Thyroid gland (tissue), 4 donors: ENCODE data around the gene SLC45A1. TPM values are rescaled to one million over a fixed set of nuclear protein-coding genes. Genes with fewer than 3 reads are reported as not detected.

Experiments
- DNase-seq, 2 donors: peaks; one replicate each; pipeline ENCODE4 v3.0.0-alpha.2; 2019
- H3K27ac ChIP-seq, 3 donors: fragments of 200-600 bp; sonication (generic); 1 replicate in 2 of 3; 2 replicates in 1 of 3; pipeline ENCODE4 v1.5.1; 2016 to 2019; ENCODE audit warnings: mild to moderate bottlenecking in 1 of 3, moderate library complexity in 1 of 3
- H3K27me3 ChIP-seq: fragments of 200-600 bp; sonication (generic); one replicate; pipeline ENCODE4 v1.5.1; 2019
- H3K36me3 ChIP-seq, 2 donors: fragments of 200-600 bp; sonication (generic); one replicate each; pipeline ENCODE4 v1.5.1; 2016 to 2019
- H3K4me1 ChIP-seq, 2 donors: fragments of 200-600 bp; sonication (generic); one replicate each; pipeline ENCODE4 v1.5.1; 2017 to 2019
- H3K4me3 ChIP-seq, 3 donors: fragments of 200-600 bp; sonication (generic); replicated peaks in 1 of 3; 1 replicate in 2 of 3; 2 replicates in 1 of 3; pipeline ENCODE4 v1.5.1; 2016; ENCODE audit warnings: mild to moderate bottlenecking in 1 of 3
- H3K9me3 ChIP-seq: fragments of 200-600 bp; sonication (generic); one replicate; pipeline ENCODE4 v1.5.1; 2017
- POLR2A ChIP-seq, 2 donors: fragments of 450-650 bp; IDR thresholded peaks; one replicate each; pipeline ENCODE4 v1.6.1; 2017; ENCODE audit warnings: antibody characterized with exemption in 2 of 2, mild to moderate bottlenecking in 2 of 2, moderate library complexity in 1 of 2
- WGBS, 2 donors: methylation state at CpG; one replicate each; pipeline ENCODE4 v1.1.5; 2017; 5-methylcytosine and 5-hydroxymethylcytosine counted together
- intact Hi-C: fragments of 100-400 bp; cut with DNase I; formaldehyde crosslinking; loops from one replicate; pipeline ENCODE4 v1.15.1; 2023
- total RNA-seq, 4 donors: library from RNA; depleted of rRNA; stranded (reverse); fragments of >200 nt; gene quantifications; one replicate each; pipeline ENCODE4 v1.2.3, GENCODE V29; 2016
- TF ChIP-seq, protein P1 (sequence below), 6 experiments: fragments of 200-600 bp in 3 of 6; fragments of 450-650 bp in 3 of 6; sonication (generic) in 3 of 6; IDR thresholded peaks; one replicate each; pipeline ENCODE4 v1.5.1; 2016 to 2019; ENCODE audit warnings: antibody characterized with exemption in 6 of 6, mild to moderate bottlenecking in 2 of 6, inconsistent platforms in 1 of 6, moderate library complexity in 1 of 6

Gene SLC45A1
- total RNA-seq, 4 donors from 2014 or later = 1.6 to 4.8 (median 3.0) TPM

DNA sequence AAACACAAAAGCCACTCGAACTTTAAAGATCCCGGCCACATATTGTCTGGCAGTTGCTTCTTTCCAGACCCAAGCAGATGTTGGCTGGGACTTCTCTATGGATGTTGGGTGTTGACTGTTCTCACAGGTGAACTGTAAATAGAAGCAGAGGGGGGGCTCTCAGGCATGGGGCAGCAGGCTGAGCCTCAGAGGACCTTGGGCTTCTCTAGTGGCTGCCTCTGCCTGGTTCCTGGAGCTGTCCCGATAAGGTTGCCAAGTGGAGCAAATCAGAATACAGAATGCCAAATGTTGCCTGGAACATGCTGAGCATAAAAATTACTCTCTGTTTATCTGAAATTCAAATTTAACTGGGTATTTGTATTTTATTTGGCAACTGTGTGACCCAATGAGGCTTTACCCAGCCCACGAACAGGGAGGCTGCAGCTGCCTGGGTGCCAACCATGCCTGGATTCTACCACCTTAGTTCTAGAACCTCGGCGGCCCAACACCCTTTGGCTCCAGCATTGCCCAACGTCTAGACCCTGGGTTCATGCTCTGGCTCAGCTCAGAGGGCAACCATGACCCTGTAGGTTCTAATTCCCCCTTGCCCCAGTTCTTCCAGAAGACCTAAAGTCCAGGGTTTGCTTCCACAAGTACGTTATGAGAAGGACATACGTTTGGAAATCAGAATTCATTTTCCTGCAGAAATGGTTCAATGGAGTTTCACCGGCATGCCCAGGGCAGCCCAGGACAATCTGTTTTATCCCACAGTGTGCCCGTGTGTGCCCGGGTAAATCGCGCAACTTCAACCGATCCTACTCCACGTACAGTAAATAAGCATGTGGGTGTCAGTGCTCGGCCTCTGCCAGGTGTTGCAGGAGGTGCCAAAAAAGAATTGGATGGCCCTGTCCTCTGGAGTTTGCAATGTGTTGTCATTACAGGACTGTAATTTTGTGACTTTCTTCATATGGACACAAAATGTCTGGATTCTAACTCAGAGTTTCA lies 5.4 kb upstream of the SLC45A1 start:
- intact Hi-C loops = loop anchor here (5.0 kb wide), 1 partner anchor 280 kb away; no protein-coding TSS in a partner anchor
- peak overlapping the region in 2 of 3 donors; percentile 1 to 58 for H3K27ac ChIP-seq

DNA sequence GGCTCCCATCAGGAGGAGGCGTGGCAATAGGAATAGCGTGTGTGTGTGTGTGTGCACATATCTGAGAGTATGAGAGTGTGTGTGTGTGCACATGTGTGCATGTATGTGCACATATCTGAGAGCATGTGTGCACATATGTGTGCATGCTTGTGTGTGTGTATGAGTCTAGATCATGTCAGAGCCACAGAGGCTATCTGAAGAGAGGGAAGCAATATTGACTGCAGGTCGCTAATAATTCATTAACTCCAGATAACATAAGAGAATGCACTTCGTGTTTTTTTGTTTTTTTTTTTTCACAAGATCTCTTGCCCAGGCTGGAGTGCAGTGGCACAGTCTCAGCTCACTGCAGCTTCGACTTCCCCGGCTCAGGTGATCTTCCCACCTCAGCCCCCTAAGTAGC lies 4.7 kb upstream of the SLC45A1 start:
- Histone ChIP-seq H3K4me3 (no peak overlapping the region), H3K9me3 (no peaks in the 10 kb centered on the region), H3K4me1 (peaks cover 7 to 30% of the 10 kb centered on the region in 2 donors), H3K27ac (no peak overlapping the region), H3K27me3 (no peaks in the 10 kb centered on the region), H3K36me3 (no peaks in the 10 kb centered on the region)
- intact Hi-C loops = loop anchor here (5.0 kb wide), 1 partner anchor 281 kb away; no protein-coding TSS in a partner anchor
- WGBS, 2 donors = 78 to 80% methylated on average over 6 of the region's 6 CpGs
- TF ChIP-seq, protein P1, sequence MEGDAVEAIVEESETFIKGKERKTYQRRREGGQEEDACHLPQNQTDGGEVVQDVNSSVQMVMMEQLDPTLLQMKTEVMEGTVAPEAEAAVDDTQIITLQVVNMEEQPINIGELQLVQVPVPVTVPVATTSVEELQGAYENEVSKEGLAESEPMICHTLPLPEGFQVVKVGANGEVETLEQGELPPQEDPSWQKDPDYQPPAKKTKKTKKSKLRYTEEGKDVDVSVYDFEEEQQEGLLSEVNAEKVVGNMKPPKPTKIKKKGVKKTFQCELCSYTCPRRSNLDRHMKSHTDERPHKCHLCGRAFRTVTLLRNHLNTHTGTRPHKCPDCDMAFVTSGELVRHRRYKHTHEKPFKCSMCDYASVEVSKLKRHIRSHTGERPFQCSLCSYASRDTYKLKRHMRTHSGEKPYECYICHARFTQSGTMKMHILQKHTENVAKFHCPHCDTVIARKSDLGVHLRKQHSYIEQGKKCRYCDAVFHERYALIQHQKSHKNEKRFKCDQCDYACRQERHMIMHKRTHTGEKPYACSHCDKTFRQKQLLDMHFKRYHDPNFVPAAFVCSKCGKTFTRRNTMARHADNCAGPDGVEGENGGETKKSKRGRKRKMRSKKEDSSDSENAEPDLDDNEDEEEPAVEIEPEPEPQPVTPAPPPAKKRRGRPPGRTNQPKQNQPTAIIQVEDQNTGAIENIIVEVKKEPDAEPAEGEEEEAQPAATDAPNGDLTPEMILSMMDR (IDR thresholded peaks at IDR 0.05) = no peak
- TF ChIP-seq POLR2A (IDR thresholded peaks at IDR 0.05) = no peak
- no peak for DNase-seq

More for the DNA sequence above, 5.4 kb upstream of the SLC45A1 start:
- WGBS, 2 donors = 84 to 85% methylated on average over 17 of the region's 17 CpGs
- TF ChIP-seq, protein P1 (IDR thresholded peaks at IDR 0.05) = no peak
- TF ChIP-seq POLR2A (IDR thresholded peaks at IDR 0.05) = no peak
- no peak overlapping the region for H3K4me3 ChIP-seq
- no peaks in the 10 kb centered on the region for H3K9me3 ChIP-seq
- DNase-seq = peak in 1 of 2 donors; percentile 31
- peaks cover 4 to 24% of the 10 kb centered on the region in 2 donors for H3K4me1 ChIP-seq
- no peaks in the 10 kb centered on the region for H3K36me3 ChIP-seq
- no peaks in the 10 kb centered on the region for H3K27me3 ChIP-seq

DNA sequence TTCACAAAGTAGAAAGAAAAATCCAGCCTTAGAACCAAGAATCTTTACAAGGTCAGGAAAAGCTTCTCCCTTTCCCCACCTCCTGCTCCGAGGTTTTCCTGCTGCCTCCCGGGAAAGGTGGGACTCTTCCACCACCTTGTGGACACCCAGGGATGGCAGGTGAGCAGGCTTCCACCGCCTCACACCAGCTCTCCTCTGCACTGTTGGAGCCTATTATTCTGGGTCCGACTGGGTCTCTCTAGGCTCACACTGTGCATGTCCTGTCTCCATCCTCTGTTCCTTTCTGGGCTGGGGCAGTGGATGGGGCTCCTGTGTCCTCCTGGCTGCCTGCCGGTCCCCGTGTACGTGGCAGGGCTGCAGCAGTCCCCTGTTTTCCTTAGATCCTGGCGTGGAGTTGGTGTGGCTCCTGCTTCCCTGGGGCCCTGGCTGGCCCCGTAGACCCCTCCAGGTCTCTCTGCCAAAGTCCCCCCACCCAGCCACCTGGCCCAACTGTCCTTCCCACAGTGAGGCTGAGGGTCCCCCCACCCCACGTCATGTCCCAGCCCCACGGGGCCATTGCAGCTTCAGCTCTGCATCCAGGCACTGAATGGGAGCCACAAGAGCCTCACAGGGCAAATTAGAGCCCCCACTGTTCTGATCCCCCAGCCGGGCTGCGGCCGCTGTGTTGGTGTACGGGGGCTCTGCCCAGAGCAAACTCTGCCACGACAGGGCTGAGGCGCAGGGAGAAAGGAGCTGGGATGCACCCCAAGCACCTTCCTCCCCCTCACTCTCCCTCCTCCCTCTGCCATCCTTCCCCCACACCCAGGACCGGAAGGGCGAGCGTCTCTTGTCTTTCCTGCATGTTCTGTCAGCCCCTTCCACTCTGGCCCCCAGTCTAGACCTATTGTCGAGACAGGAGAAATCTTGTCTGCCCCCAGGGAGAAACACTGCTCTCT lies 3.3 kb upstream of the SLC45A1 start:
- Histone ChIP-seq H3K4me3 (no peak overlapping the region), H3K4me1 (peaks cover 9 to 33% of the 10 kb centered on the region in 2 donors), H3K36me3 (no peaks in the 10 kb centered on the region), H3K9me3 (no peaks in the 10 kb centered on the region), H3K27me3 (no peaks in the 10 kb centered on the region), H3K27ac (no peak overlapping the region)
- peak; percentile 81 to 88 for DNase-seq
- intact Hi-C loops = loop anchor here (5.0 kb wide), 2 partner anchors 282 to 332 kb away; no protein-coding TSS in a partner anchor
- WGBS, 2 donors = 37 to 48% methylated on average over 13 to 19 of the region's 21 CpGs
- no peak for TF ChIP-seq POLR2A (IDR thresholded peaks at IDR 0.05)
- TF ChIP-seq, protein P1 (IDR thresholded peaks at IDR 0.05) = peak; percentile 78 to 99 (median 94)

DNA sequence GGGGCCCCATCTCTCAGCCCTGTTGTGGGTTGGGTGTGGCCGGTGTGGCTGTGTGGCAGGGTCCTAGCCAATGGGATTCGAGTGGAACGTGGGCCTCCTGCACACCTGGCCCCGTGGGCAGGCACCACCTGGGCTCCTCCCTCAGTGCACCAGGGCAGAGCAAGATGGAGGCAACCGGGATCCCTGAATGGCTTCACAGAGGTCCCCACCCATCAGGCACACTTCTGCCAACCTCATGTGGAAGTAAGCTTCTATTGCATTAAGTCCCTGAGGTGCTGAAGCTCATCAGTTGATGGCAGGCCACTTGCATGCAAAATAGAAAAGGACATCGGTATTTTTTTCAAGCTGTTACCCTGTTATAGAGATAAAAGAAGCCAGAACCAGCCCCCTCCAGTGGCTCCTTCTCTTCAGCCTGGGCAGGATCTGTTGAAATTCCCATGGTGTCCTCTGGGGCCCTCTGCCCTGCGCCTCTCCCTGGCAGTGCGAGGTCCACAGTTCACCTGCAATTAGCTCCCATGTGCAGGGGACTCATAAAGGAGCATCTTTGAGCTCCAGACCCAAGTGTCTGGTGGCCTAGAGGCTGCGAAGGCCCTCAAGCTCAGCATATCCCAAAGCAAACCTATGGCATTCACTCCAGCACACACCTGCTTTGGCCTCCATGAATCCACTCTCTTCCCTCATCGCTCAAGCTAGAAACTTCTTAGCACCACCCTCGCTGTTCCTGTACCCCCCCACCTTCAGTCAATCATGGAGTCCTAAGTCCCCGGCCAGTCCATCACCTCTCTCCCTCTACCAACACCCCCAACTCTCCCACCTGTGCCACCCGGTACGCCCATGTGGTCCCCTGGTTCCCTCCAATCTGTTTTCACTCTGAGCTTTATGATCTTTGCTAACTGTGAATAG lies 2.1 kb upstream of the SLC45A1 start:
- TF ChIP-seq, protein P1 (IDR thresholded peaks at IDR 0.05) = no peak
- TF ChIP-seq POLR2A (IDR thresholded peaks at IDR 0.05) = no peak
- H3K4me3 ChIP-seq = no peak overlapping the region
- no peak overlapping the region for H3K27ac ChIP-seq
- WGBS, 2 donors = 81 to 87% methylated on average over 12 to 14 of the region's 14 CpGs
- no peaks in the 10 kb centered on the region for H3K27me3 ChIP-seq
- no peaks in the 10 kb centered on the region for H3K36me3 ChIP-seq
- H3K4me1 ChIP-seq = peaks cover 9 to 33% of the 10 kb centered on the region in 2 donors
- DNase-seq = no peak
- no peaks in the 10 kb centered on the region for H3K9me3 ChIP-seq
- intact Hi-C loops = loop anchor here (5.0 kb wide), 1 partner anchor 334 kb away; no protein-coding TSS in a partner anchor
